Esophagus muscularis mucosa (tissue), 4 donors: Measurements from ENCODE around the gene CLIC3.

Experiments
- CTCF ChIP-seq, 3 experiments: fragments of 200-600 bp in 2 of 3; fragments of 450-650 bp in 1 of 3; sonication (generic) in 2 of 3; IDR thresholded peaks; one replicate each; pipeline ENCODE4 v1.5.1; 2017 to 2019; ENCODE audit warnings: antibody characterized with exemption in 3 of 3, mild to moderate bottlenecking in 2 of 3, moderate library complexity in 1 of 3
- EP300 ChIP-seq: sonication (generic); formaldehyde crosslinking; IDR thresholded peaks from one replicate; pipeline ENCODE4 v1.6.1; 2017; ENCODE audit warnings: antibody characterized with exemption
- POLR2A ChIP-seq: fragments of 450-650 bp; IDR thresholded peaks from one replicate; pipeline ENCODE4 v1.6.1; 2017; ENCODE audit warnings: antibody characterized with exemption, moderate library complexity, mild to moderate bottlenecking, low read depth
- POLR2AphosphoS5 ChIP-seq, 2 donors: sonication (generic); formaldehyde crosslinking; IDR thresholded peaks; one replicate each; pipeline ENCODE4 v1.6.1; 2017; ENCODE audit warnings: antibody characterized with exemption in 2 of 2

GRCh38 chr9:137035507-137035834 is 39.1 kb upstream of the CLIC3 start:
- TF ChIP-seq CTCF (IDR thresholded peaks at IDR 0.05) (peak in 1 of 3 experiments; percentile 8), POLR2A (no peak), EP300 (no peak), POLR2AphosphoS5 (IDR thresholded peaks at IDR 0.05) (no peak)
